Heart left ventricle (tissue), 13 donors: ENCODE measurements around the gene DNAH7.

ENCODE experiments used
- CTCF ChIP-seq, 12 donors: fragments of 200-600 bp; sonication (generic) in 4 of 12; IDR thresholded peaks; one replicate each; pipeline versions ENCODE4 v1.5.0 to v1.8.0; 2018 to 2022; ENCODE audit warnings: antibody characterized with exemption in 12 of 12, mild to moderate bottlenecking in 5 of 12
- POLR2A ChIP-seq, 2 donors: fragments of 450-650 bp; IDR thresholded peaks; one replicate each; pipeline ENCODE4 v1.6.1; 2017; ENCODE audit warnings: antibody characterized with exemption in 2 of 2, mild to moderate bottlenecking in 2 of 2, moderate library complexity in 2 of 2
- donor health status: ischemic (EF 13 %, LVEDD 7.1; RV severe dilation, severe dysfunction).
- donor health status: DM: no; HTN: yes; CAD: no.
- donor health status: DM: no; HTN: no; CAD: no.
- donor health status: ischemic (EF 25% LVEDD 6.9; RV normal size, moderate dysfunction).
- donor health status: ischemic (EF 25% LVEDD 5.7; RV mildly dilated, moderate dysfunction).
- donor health status: ischemic (EF 35%, LVEDD 5.7; RV mildly dilated, moderate dysfunction).
- donor health status: nonischemic (EF 11% LVEDD 7.7; RV severe dilation, severe dysfunction).
- donor health status: DM: yes; HTN: yes; CAD: no.
- donor health status: PGD.
- donor health status: ischemic (EF 29% LVEDD 5.4; RV normal size, mild dysfunction).
- donor health status: nonischemic (EF 23%, LVEDD 6.1; RV moderate dilation, normal function).

- TF ChIP-seq CTCF (IDR thresholded peaks at IDR 0.05) = no peak
- no peak for TF ChIP-seq POLR2A (IDR thresholded peaks at IDR 0.05)
Measured at GRCh38 chr2:195768431-195768830, 300.2 kb downstream of the DNAH7 start.
